ENCODE results near the gene ADAMTS9.
A peak's percentile ranks its signal among the peaks of the same experiment; 100 is the strongest.

ADAMTS9 gene

GRCh38 chr3:64490180-64490724 lies 197.5 kb downstream of the ADAMTS9 start:
- DNase-seq (ENCODE audit: low spot score), result no peak

- no peak for DNase-seq (ENCODE audit: low spot score)
Measured at GRCh38 chr3:64489361-64490044, 198.3 kb downstream of the ADAMTS9 start.

DNA sequence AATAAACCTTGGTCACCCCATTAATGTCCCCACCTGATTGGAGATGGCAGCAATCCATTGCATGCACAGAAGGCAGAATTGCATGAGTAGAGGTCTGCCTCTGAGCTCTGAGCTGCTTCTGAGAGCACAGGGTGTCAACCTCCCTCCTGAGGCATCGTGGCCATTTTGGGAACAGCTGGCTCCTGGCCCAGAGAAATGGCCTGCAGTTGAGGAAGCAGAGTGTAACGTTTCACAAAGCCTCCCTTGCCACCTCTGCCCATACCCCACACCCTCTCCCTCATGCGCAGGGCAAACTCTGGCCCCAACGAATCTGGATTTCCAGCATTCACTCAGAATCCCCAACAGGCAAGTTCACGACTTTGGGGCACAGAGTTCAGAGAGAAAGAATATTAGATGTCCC lies 198.9 kb downstream of the ADAMTS9 start:
- DNase-seq (ENCODE audit: low spot score), result no peak

DNA sequence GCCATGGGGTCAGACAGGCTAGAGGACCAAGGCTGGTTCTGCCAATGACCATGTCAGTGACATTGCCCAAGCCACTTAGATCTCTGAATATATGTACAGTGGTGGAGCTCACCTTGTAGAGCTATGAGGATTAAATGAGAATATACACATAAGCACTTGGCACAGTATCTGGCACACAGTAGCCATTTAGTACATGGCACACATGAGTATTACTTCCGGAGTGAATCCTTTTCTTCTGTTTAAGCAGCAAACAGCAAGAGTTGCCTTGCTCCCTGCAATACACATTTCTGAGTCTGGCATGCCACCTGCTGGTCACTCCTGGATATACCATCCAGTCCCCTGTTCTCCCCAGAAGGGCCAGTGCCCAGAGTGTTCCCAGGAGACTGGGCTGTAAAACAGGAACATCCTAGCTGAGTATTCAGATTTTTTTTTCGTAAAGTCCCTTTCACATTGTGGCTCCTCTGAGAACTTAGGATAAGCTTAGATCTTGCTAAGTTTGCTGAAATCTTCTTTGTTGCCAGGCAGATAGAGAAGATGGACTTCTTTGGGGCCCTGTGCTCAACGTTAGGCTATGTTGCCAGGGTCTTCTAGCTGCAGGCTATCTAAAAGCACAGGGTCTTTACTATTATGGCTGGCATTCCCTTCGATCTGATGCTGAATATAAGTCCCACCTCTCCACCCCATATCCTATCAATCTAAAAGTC lies 203.4 kb downstream of the ADAMTS9 start:
- DNase-seq (ENCODE audit: low spot score), result peak; percentile 50

DNA sequence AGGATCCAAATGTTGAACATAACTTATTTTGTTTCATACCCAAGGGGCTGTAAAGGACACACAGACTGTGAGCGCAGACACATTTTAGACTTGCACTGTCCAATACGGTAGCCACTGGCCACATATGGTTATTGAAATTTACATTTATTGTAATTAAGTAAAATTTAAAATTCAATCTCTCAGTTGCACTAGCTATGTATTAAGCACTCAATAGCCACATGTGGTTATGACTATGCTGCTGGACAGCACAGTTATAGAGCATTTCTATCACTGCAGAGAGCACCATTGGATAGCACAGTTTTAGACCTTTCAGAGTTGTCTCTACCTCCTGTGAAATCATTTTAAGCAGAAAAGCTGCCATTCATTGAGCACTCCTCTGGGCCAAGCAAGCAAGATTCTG lies 204.3 kb downstream of the ADAMTS9 start:
- DNase-seq (ENCODE audit: low spot score), result no peak

DNA sequence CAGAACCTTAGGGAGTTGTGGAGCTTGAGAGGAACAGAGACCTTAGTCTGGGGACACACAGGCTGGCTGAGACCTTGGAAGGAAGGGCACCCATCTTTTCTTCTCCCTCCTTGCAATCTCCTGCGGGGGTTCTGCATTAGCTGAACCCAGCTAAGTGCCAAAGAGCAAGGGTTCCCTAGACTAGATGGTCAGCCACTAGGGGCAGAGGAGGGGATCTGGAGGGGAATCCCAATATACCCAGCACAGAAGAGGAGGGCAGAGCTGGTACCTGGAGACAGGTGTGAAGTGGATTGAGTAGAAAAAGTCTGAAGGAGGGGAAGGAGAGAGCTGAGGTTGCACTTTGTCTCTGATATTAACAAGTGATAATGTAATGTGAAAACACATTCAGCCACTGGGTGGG lies 212.8 kb downstream of the ADAMTS9 start:
- no peak for DNase-seq (ENCODE audit: low spot score)

DNA sequence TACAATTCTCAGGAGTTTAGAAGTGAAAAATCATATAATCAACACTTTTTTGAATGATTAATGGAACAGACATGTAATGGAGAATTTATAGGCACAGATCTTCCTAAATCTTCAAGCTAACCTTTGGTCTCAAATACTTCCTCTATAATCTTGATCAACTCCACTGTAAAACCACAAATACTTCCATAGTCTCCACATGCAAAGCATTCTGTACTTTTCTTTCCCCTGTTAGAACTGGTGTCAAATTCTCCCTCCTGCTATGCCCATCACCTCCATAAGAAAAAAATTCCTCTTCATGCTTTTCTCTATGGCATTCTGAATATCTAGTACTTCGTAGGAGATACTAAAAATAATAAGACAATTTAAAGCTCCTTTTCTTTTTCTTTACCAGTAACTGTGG lies 214.3 kb downstream of the ADAMTS9 start:
- no peak for DNase-seq (ENCODE audit: low spot score)

DNA sequence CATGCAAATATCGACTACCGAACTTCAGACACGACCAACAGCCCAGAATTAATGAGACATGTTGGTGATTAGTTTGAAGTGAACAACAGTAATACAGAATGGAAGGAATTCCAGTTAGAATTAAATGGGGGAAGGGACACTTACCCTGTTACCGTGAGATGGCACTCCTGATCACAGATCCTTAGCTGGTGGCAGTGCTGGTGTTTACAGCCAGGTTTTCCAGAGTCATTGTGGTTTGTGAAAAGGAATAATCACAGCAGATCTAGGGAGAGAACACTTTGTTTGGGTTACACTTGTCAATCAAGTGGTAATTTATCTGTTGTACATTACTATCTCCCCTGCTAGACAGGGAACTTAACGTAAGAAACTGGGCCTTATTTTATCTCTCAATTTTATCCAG lies 217.4 kb downstream of the ADAMTS9 start:
- no peak for DNase-seq (ENCODE audit: low spot score)

DNA sequence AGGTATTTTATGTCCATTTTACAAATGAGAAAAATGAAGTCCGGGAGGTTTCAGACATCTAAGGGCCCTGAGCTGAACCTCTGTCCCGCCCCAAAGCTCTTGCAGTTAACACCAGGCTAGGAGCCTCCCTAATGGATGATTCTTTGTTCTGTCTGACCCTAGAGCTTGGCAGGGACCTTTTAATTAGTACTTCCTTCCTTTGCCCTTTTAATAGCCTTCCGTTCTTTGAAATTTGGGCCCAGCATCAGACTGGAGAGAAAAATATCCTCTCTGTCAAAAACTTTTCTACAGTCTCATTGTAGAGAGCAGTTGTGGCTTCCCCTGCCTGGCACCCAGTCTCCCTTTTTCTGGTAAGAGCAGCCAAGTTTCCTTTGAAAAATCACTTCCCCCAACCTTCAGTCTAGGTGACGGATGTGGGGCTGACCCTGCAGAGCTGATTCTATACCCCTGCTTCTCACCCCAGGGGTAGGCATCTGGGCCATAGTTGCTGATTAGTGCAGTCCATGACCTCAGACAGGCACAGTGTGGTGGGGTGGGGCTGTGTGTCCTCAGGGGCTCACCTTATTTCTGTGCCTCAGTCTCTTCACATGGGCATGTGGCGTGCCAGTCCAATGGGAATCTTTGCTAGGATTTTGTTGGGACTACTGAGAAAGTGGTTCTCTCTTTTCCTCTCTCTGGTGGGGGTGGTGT lies 220.4 kb downstream of the ADAMTS9 start:
- DNase-seq (ENCODE audit: low spot score), result no peak

Measured in germinal center (tissue), 1 donor.